ENCODE data around the gene C2CD2. TPM values are rescaled to one million over a fixed set of nuclear protein-coding genes. Genes with fewer than 3 reads are reported as not detected.

Gene C2CD2
- total and polyA plus RNA-seq, 8 donors = 7.9 to 16.8 (median 11.3) TPM

DNA sequence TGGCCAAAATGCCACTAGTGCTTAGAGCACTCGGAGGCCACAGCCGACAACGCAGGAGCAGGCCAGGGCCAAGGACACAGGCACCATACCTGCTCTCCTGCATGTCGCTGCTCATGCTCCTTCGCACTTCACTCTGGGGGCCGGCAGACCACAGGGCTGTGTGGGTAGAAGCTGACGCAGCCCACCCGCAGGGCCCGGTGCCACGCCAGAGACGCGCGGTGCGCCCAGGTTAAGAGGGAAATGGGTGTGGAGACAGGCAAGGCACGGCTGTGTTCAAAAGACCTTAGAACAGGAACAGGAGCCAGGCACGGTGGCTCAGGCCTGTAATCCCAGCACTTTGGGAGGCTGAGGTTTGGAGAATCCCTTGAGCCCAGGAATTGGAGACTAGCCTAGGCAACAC is 61.1 kb downstream of the C2CD2 start:
- FAIRE-seq (no peak), ATAC-seq (no peak), DNase-seq (no peak)
- Histone ChIP-seq H3K9me3 (no peaks in the 10 kb centered on the region), H3K27ac (no peak overlapping the region), H3K36me3 (peaks cover 0 to 3% (median 0%) of the 10 kb centered on the region in 3 donors), H3K27me3 (no peaks in the 10 kb centered on the region), H3K4me1 (no peaks in the 10 kb centered on the region), H3K4me3 (no peak overlapping the region)
- 90 to 93% methylated on average over 16 of the region's 16 CpGs for WGBS, 2 donors
- TF ChIP-seq, protein P1, sequence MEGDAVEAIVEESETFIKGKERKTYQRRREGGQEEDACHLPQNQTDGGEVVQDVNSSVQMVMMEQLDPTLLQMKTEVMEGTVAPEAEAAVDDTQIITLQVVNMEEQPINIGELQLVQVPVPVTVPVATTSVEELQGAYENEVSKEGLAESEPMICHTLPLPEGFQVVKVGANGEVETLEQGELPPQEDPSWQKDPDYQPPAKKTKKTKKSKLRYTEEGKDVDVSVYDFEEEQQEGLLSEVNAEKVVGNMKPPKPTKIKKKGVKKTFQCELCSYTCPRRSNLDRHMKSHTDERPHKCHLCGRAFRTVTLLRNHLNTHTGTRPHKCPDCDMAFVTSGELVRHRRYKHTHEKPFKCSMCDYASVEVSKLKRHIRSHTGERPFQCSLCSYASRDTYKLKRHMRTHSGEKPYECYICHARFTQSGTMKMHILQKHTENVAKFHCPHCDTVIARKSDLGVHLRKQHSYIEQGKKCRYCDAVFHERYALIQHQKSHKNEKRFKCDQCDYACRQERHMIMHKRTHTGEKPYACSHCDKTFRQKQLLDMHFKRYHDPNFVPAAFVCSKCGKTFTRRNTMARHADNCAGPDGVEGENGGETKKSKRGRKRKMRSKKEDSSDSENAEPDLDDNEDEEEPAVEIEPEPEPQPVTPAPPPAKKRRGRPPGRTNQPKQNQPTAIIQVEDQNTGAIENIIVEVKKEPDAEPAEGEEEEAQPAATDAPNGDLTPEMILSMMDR (IDR thresholded peaks at IDR 0.05) = no peak
- intact Hi-C loops (cut with DNase I) = no loop called here

DNA sequence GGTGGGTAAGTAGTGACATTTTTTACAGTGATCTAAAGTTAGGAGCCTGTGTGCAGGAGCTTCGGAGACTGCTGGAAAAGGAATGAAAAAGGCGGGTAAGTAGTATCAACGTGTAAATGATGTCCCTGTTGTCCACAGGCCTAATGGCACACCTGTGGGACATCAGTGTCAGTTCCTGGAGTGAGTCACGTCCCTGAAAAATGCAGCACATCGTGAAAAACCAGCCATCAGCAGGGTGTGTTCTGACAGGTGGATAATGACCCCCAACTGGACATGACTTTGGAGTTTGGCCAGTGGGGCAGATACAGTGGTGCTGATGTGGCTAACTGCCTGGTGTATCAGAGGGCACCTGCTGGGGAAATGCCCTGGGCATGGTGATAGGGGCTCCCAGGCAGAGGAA is 62.7 kb downstream of the C2CD2 start:
- intact Hi-C loops (cut with DNase I) = no loop called here
- 65 to 78% methylated on average over 5 of the region's 5 CpGs for WGBS, 2 donors

DNA sequence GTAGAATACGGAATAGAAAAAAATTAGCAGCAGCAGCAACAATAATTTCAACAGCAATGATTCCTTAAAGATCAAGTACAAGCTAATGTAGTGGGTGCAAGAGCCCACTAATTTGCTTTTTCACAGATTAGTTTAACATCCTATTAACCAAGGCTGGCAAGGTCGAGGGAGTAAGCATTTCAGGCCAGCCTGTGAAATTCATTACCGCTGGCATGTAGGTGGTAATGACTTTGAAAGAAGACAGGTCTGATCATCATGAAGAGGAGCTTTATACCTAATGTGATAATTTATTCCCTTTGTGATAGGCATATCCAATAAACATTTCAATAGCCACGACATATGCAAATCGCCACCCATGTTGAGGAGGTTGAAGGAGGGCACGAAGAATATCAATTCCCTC is 63.5 kb downstream of the C2CD2 start:
- Histone ChIP-seq H3K9me3 (no peaks in the 10 kb centered on the region), H3K4me1 (peaks cover 0 to 5% (median 0%) of the 10 kb centered on the region in 3 donors), H3K27ac (no peak overlapping the region), H3K4me3 (no peak overlapping the region), H3K36me3 (no peaks in the 10 kb centered on the region), H3K27me3 (no peaks in the 10 kb centered on the region)
- 63 to 75% methylated on average over 6 of the region's 6 CpGs for WGBS, 2 donors
- TF ChIP-seq, protein P1 (IDR thresholded peaks at IDR 0.05) = no peak
- ATAC-seq (no peak), FAIRE-seq (no peak), DNase-seq (no peak)
- intact Hi-C loops (cut with DNase I) = no loop called here

More for the DNA sequence above, 62.7 kb downstream of the C2CD2 start:
- Histone ChIP-seq H3K36me3 (peaks cover 0 to 3% (median 0%) of the 10 kb centered on the region in 3 donors), H3K27me3 (no peaks in the 10 kb centered on the region), H3K9me3 (no peaks in the 10 kb centered on the region), H3K4me3 (no peak overlapping the region), H3K27ac (no peak overlapping the region), H3K4me1 (peaks cover 0 to 4% (median 0%) of the 10 kb centered on the region in 3 donors)
- ATAC-seq (no peak), DNase-seq (no peak), FAIRE-seq (no peak)
- TF ChIP-seq, protein P1 (IDR thresholded peaks at IDR 0.05) = no peak

DNA sequence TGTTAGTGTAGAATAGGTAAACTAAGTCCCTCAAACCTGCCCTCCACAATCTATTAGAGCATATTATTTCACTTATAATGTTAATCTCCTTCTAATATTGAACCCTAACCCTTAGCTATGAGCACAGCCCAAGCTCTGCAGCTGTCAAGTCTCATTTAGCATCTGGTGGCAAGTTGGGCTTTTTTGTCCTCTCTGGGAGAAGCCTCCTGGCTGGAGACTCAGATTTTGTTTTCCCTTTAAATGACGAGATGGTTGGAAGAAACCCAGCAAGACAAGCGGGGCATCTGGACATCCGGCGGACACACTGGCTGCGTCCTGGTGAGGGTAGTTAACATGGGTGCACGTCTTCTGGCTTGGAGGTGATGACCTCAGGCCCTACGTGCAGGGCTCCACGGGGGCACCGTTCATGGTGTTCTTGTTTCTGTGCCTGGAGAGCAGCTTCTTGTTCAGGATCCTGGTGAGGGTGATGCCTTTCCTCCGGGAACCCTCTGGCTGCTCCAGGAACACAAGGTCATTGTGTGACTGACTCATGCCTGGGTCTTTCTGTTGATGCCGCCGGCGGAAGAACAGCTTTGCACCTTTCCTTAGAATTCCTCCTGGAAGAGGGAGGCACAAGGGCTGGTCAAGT is 65.0 kb downstream of the C2CD2 start:
- H3K27ac ChIP-seq = no peak overlapping the region
- ATAC-seq (no peak), DNase-seq (no peak), FAIRE-seq (no peak)
- intact Hi-C loops (cut with DNase I) = loop anchor here in 1 of 3 donors (10.0 kb wide), 1 partner anchor 64 kb away; no protein-coding TSS in a partner anchor
- no peaks in the 10 kb centered on the region for H3K9me3 ChIP-seq
- peaks cover 0 to 5% (median 0%) of the 10 kb centered on the region in 3 donors for H3K4me1 ChIP-seq
- no peaks in the 10 kb centered on the region for H3K27me3 ChIP-seq
- 83% methylated on average over 13 of the region's 13 CpGs for WGBS, 2 donors
- no peaks in the 10 kb centered on the region for H3K36me3 ChIP-seq
- H3K4me3 ChIP-seq = no peak overlapping the region
- TF ChIP-seq, protein P1 (IDR thresholded peaks at IDR 0.05) = no peak

DNA sequence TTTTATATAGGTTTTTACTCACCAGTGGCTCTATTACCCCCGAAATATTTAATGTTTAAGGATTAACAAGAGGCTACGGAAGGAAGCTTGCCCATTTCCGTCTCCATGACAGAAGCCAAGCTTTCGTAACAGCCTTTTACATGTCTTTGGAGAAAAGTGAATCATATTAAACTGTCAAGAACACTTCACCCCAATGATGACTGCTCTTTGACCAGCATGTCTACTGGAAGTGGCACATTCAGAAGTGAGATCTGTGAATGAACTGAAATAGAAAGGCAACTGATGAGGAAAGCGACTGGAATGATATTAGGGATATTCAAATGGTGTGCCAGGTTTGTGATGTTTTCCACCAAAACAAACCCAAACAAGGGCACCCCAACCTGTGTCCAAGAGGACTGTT is 66.2 kb downstream of the C2CD2 start:
- peaks cover 0 to 5% (median 0%) of the 10 kb centered on the region in 3 donors for H3K4me1 ChIP-seq
- FAIRE-seq = no peak
- H3K36me3 ChIP-seq = no peaks in the 10 kb centered on the region
- TF ChIP-seq, protein P1 (IDR thresholded peaks at IDR 0.05) = no peak
- intact Hi-C loops (cut with DNase I) = loop anchor here in 1 of 3 donors (10.0 kb wide), 1 partner anchor 63 kb away; no protein-coding TSS in a partner anchor
- H3K27ac ChIP-seq = no peak overlapping the region
- H3K9me3 ChIP-seq = no peaks in the 10 kb centered on the region
- WGBS, 2 donors = 96 to 97% methylated on average over 5 of the region's 5 CpGs
- no peak for DNase-seq
- no peak overlapping the region for H3K4me3 ChIP-seq
- ATAC-seq = no peak
- H3K27me3 ChIP-seq = no peaks in the 10 kb centered on the region
